Keratinocyte (primary cell): ENCODE data around the gene ZFP90.

ENCODE experiments used
- CTCF ChIP-seq, 3 experiments: IDR thresholded peaks in 1 of 3; conservative IDR thresholded peaks in 1 of 3; optimal IDR thresholded peaks in 1 of 3; 2 replicates in 2 of 3; 3 replicates in 1 of 3; pipeline versions ENCODE3 to v1.5.1; 2011; ENCODE audit warnings: low read length in 3 of 3, mild to moderate bottlenecking in 3 of 3, moderate library complexity in 2 of 3, control low read depth in 1 of 3, inconsistent platforms in 1 of 3; ENCODE audit not compliant: insufficient read depth in 2 of 3; ENCODE audit errors: extremely low read depth in 1 of 3
- EZH2 ChIP-seq: IDR thresholded peaks from one replicate; pipeline ENCODE4 v1.6.1; 2012; ENCODE audit warnings: inconsistent platforms, mild to moderate bottlenecking, low read length, moderate library complexity

GRCh38 chr16:68538880-68539701 lies at the start of gene ZFP90:
- TF ChIP-seq CTCF (optimal IDR thresholded peaks at IDR 0.05 in 1 of 3, IDR thresholded peaks at IDR 0.05 in 1 of 3, conservative IDR thresholded peaks at IDR 0.05 in 1 of 3; ENCODE audit: extremely low read depth in 1 of 3, insufficient read depth in 2 of 3, low read length in 3 of 3) = no peak
- TF ChIP-seq EZH2 = no peak
